ENCODE results near the gene DRP2. TPM values are rescaled to one million over a fixed set of nuclear protein-coding genes. Genes with fewer than 3 reads are reported as not detected.

DRP2 gene
- total and polyA plus RNA-seq, 9 donors, result 0.34 to 2.4 (median 0.83) TPM

DNA sequence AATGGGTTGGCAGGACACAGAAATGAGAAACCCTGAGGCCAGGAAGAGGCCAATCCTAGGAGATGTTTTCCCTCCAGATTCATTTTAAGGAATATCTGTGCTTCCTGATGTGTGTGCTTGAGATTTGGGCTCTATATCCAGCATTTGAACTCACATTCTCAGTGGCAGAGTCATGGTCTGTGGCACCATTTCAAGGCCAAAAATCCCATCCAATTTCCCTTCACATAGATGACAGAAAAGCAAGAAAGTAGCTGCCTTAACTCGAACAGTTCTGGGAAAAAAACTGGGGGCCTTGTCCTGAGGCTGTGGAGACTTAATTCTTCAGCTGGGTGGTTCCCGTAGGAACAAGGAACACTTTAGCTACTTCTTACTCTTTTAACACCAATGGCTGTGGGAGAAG, 44.2 kb downstream of the DRP2 start:
- Histone ChIP-seq H3K4me3 (no peak overlapping the region), H3K4me1 (ENCODE audit: insufficient read depth) (no peaks in the 10 kb centered on the region), H3K36me3 (no peaks in the 10 kb centered on the region), H3K9me3 (no peaks in the 10 kb centered on the region), H3K27ac (peak overlapping the region in 1 of 2 donors; percentile 22), H3K27me3 (no peaks in the 10 kb centered on the region)
- WGBS, 3 donors, result 15 to 38% (median 22%) methylated on average over 2 of the region's 2 CpGs
- DNase-seq, result peak in 1 of 5 donors; percentile 30
- intact Hi-C loops (cut with DNase I), result no loop called here
- TF ChIP-seq, protein P1, sequence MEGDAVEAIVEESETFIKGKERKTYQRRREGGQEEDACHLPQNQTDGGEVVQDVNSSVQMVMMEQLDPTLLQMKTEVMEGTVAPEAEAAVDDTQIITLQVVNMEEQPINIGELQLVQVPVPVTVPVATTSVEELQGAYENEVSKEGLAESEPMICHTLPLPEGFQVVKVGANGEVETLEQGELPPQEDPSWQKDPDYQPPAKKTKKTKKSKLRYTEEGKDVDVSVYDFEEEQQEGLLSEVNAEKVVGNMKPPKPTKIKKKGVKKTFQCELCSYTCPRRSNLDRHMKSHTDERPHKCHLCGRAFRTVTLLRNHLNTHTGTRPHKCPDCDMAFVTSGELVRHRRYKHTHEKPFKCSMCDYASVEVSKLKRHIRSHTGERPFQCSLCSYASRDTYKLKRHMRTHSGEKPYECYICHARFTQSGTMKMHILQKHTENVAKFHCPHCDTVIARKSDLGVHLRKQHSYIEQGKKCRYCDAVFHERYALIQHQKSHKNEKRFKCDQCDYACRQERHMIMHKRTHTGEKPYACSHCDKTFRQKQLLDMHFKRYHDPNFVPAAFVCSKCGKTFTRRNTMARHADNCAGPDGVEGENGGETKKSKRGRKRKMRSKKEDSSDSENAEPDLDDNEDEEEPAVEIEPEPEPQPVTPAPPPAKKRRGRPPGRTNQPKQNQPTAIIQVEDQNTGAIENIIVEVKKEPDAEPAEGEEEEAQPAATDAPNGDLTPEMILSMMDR (IDR thresholded peaks at IDR 0.05), result no peak
- TF ChIP-seq POLR2A (IDR thresholded peaks at IDR 0.05), result no peak
- TF ChIP-seq EP300 (IDR thresholded peaks at IDR 0.05), result no peak

DNA sequence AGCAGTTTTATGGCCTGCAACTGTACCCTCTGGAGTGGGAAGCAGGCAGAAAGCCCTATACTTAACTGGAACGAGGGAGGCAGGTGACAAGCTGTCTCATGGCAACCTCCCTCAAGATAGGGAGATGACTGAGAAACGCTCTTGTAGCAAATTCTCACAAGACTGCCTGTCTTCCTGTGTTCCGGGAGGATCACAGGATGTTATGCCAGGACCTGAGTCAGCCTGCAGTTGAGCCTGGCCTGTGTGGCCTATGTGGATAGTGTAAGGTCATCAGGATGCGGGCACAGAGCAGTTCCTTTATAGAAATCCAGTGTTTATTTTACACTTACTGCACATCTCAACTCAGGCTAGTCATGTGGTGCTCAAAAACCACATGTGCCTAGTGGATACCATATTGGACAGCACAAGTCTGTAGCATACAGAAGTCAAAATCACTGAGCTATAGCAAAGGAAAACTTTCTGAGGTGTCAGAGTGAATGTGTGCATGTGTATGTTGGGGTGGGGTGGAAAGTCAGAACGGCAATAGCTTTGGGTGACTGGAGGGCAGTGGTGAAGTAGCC, 46.4 kb downstream of the DRP2 start:
- DNase-seq, result no peak
- H3K36me3 ChIP-seq, result no peaks in the 10 kb centered on the region
- no peaks in the 10 kb centered on the region for H3K27me3 ChIP-seq

DNA sequence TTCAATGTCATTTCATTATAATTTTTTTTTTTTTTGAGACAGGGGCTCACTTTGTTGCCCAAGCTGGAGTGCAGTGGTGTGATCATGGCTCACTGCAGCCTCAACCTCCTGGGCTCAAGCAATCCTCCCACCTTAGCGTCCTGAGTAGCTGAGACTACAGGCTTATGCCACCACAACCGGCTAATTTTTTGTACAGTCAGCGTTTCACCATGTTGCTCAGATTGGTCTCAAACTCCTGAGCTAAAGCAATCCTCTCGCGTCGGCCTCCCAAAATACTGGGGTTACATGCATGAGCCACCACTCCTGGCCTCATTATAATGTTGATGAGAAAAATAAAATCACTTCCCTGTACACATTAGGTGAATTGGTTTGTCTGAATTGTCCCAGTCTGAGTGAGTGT, 54.6 kb downstream of the DRP2 start:
- no peak for DNase-seq
- no peak overlapping the region for H3K4me3 ChIP-seq
- no peak overlapping the region for H3K27ac ChIP-seq
- H3K27me3 ChIP-seq, result no peaks in the 10 kb centered on the region
- TF ChIP-seq POLR2A (IDR thresholded peaks at IDR 0.05), result no peak
- TF ChIP-seq, protein P1 (IDR thresholded peaks at IDR 0.05), result no peak
- no peak for TF ChIP-seq EP300 (IDR thresholded peaks at IDR 0.05)
- 78 to 87% (median 85%) methylated on average over 6 of the region's 6 CpGs for WGBS, 3 donors
- H3K9me3 ChIP-seq, result no peaks in the 10 kb centered on the region
- H3K36me3 ChIP-seq, result no peaks in the 10 kb centered on the region
- H3K4me1 ChIP-seq (ENCODE audit: insufficient read depth), result no peaks in the 10 kb centered on the region
- intact Hi-C loops (cut with DNase I), result no loop called here

More for the DNA sequence above, 46.4 kb downstream of the DRP2 start:
- Histone ChIP-seq H3K4me1 (ENCODE audit: insufficient read depth) (no peaks in the 10 kb centered on the region), H3K4me3 (no peak overlapping the region), H3K9me3 (no peaks in the 10 kb centered on the region), H3K27ac (no peak overlapping the region)
- TF ChIP-seq POLR2A (IDR thresholded peaks at IDR 0.05) (no peak), EP300 (IDR thresholded peaks at IDR 0.05) (no peak)
- TF ChIP-seq, protein P1 (IDR thresholded peaks at IDR 0.05), result no peak
- intact Hi-C loops (cut with DNase I), result no loop called here
- 56 to 61% (median 57%) methylated on average over 5 of the region's 5 CpGs for WGBS, 3 donors

DNA sequence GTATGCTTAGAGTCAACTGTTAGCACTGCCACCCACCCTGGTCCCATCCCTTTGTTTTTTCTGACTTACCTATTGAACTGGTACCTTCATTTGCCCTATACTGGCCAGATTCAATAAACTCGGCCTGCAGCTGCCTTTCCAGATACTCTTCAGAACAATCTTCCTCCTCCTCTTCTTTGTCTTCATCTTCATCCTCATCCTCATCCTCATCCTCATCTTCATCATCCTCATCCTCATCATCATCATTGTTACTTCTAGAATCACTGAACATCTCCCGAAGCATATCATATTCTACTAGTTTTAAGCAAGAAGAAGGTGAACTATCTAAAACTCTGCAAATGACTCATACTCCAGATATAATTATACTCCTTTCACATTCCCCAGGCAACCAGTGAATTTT, 56.7 kb downstream of the DRP2 start:
- no peak overlapping the region for H3K4me3 ChIP-seq
- no peaks in the 10 kb centered on the region for H3K4me1 ChIP-seq (ENCODE audit: insufficient read depth)
- no peaks in the 10 kb centered on the region for H3K27me3 ChIP-seq
- 74 to 84% (median 83%) methylated on average over 2 of the region's 2 CpGs for WGBS, 3 donors
- no peak for TF ChIP-seq EP300 (IDR thresholded peaks at IDR 0.05)
- TF ChIP-seq, protein P1 (IDR thresholded peaks at IDR 0.05), result no peak
- TF ChIP-seq POLR2A (IDR thresholded peaks at IDR 0.05), result no peak
- H3K9me3 ChIP-seq, result no peaks in the 10 kb centered on the region
- no peaks in the 10 kb centered on the region for H3K36me3 ChIP-seq
- no peak for DNase-seq
- no peak overlapping the region for H3K27ac ChIP-seq
- intact Hi-C loops (cut with DNase I), result no loop called here

Measured in ovary (tissue), 9 donors.